Diencephalon (tissue), 1 donor: ENCODE results near the gene PROC. TPM values are rescaled to one million over a fixed set of nuclear protein-coding genes. Genes with fewer than 3 reads are reported as not detected.

ENCODE experiments used
- small RNA-seq: library from RNA; depleted of rRNA; stranded (forward); fragments of <200 nt; gene quantifications from one replicate; pipeline ENCODE3, GENCODE V24; 2014
- total RNA-seq: library from RNA; depleted of rRNA; stranded (reverse); fragments of >200 nt; gene quantifications from one replicate; pipeline ENCODE4 v1.2.3, GENCODE V29; 2014

Gene PROC
- 0.92 TPM for total RNA-seq

GRCh38 chr2:127418300-127419111 is at the start of gene PROC:
PROC (plus strand) TSS chr2:127418427; CDS start chr2:127419943, 1,516 bp downstream.

DNA sequence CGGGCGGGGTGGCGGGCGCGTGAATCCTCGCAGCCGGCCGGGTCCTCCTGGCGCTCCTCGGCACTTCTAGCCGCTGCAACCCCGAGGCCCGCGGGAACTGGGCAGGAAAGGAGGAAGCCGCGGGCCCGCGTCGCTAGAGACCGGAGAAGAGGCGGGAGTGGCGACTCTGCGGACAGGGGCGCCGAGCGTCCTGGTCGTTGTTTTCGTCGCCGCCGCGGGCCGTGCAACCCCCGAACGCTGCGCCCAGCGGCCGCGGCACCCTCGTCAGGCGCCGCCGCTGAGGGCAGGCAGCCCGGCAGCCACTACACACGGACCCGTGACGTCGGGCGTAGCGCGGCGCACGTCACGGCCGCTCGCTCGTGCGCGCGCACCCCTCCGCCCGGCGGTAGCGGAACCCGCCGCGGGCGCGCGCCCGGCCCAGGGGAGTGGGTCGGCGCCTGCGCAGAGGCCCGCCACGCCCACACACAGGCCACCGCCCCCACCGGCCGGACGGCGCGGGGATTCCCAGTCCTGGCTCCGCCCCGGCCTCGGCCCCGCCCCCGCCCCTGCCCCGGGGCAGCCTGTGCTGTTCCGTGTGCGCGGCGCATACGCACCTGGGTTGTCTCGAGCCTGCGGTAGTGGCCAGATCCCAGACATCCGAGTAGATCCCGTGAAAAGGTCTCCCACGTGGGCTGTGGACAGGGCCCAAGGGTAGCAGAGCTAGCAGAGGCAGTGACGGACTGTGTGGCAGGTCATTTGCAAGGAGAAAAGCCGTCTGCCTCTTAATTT is 30.4 kb upstream of the PROC start, which contains the start of gene MAP3K2:
Gene MAP3K2, minus strand, starts transcription at position 321 of the 768 bp plus-strand sequence. CDS start 44,846 bp downstream, outside the sequence.

Small RNAs within 50 kb of the gene (small RNA-seq; reads per million reads assigned to genes)
- gene MIR4783 (not detected), gene RNU4-48P (not detected)

Other genes with a start within 250 kb of the PROC start
- gene CYP27C1, start 198.1 kb upstream of the PROC start, total RNA-seq = 0.69 TPM
- 41.3 TPM for gene ERCC3, start 124.3 kb upstream of the PROC start, total RNA-seq
- 57.4 TPM for gene MAP3K2, start 30.5 kb upstream of the PROC start, total RNA-seq
- gene IWS1, start 108.1 kb downstream of the PROC start, total RNA-seq = 40.4 TPM
- gene MYO7B, start 117.3 kb downstream of the PROC start, total RNA-seq = under 0.01 TPM
- 28.6 TPM for gene GPR17, start 227.7 kb downstream of the PROC start, total RNA-seq